OCI-LY7 (cell line): ENCODE data around the gene SND1. TPM values are rescaled to one million over a fixed set of nuclear protein-coding genes. Genes with fewer than 3 reads are reported as not detected.

Experiments used
- BruUV-seq: library from RNA; stranded (reverse); fragments of 400-500 nt; replicated peaks from 2 replicates; lab custom pipeline; 2021; lab: Mats Ljungman, UMichigan
- CTCF ChIA-PET: fragments of 300-600 bp; sonication (Branson Sonifier 250); formaldehyde crosslinking; loops from one replicate; lab custom pipeline; 2022; ENCODE audit warnings: antibody characterized with exemption; ENCODE audit not compliant: unreplicated experiment; lab: Charles Lee
- POLR2A ChIA-PET: fragments of 300-600 bp; sonication (Branson Sonifier 250); formaldehyde crosslinking; loops from one replicate; lab custom pipeline; 2022; ENCODE audit warnings: antibody characterized with exemption; lab: Charles Lee
- DNase-seq: peaks from one replicate; pipeline ENCODE4 v3.0.0-alpha.2; 2015; ENCODE audit warnings: low spot score
- H2AFZ ChIP-seq: fragments of 200-600 bp; sonication (generic), shearing (Covaris generic); 2 replicates; pipeline ENCODE4 v1.6.1; 2014; ENCODE audit warnings: mild to moderate bottlenecking, antibody characterized with exemption, low read length, moderate library complexity
- H3K27ac ChIP-seq: fragments of 200-600 bp; sonication (generic); 2 replicates; pipeline ENCODE4 v1.5.1; 2014; ENCODE audit warnings: mixed run types, low read depth, mild to moderate bottlenecking, moderate library complexity, low read length, inconsistent platforms; ENCODE audit not compliant: poor library complexity, severe bottlenecking
- H3K36me3 ChIP-seq: fragments of 200-600 bp; sonication (generic); 2 replicates; pipeline ENCODE4 v1.6.1; 2014; ENCODE audit warnings: mild to moderate bottlenecking, antibody characterized with exemption, low read length, moderate library complexity, mixed read lengths; ENCODE audit not compliant: insufficient read depth
- H3K4me1 ChIP-seq: fragments of 200-600 bp; sonication (generic); 2 replicates; pipeline ENCODE4 v1.5.1; 2014; ENCODE audit warnings: mild to moderate bottlenecking, low read length; ENCODE audit not compliant: insufficient read depth, poor library complexity, severe bottlenecking
- H3K4me2 ChIP-seq: fragments of 200-600 bp; sonication (generic); 2 replicates; pipeline ENCODE4 v1.6.1; 2014; ENCODE audit warnings: mild to moderate bottlenecking, low read length
- H3K4me3 ChIP-seq: fragments of 200-600 bp; sonication (generic); 2 replicates; pipeline ENCODE4 v1.5.1; 2014; ENCODE audit warnings: mild to moderate bottlenecking, low read depth, low read length; ENCODE audit not compliant: poor library complexity, severe bottlenecking
- H3K79me2 ChIP-seq: fragments of 200-600 bp; sonication (generic); 2 replicates; pipeline ENCODE4 v1.6.1; 2016; ENCODE audit warnings: low read depth, mild to moderate bottlenecking, low read length, moderate library complexity, mixed read lengths; ENCODE audit not compliant: insufficient read depth
- H3K9me2 ChIP-seq: fragments of 200-600 bp; sonication (generic); 2 replicates; pipeline ENCODE4 v1.6.1; 2016; ENCODE audit warnings: mild to moderate bottlenecking, low read length, mixed read lengths; ENCODE audit not compliant: insufficient read depth
- H3K9me3 ChIP-seq: fragments of 200-600 bp; sonication (generic); 2 replicates; pipeline ENCODE4 v1.6.1; 2014; ENCODE audit warnings: mild to moderate bottlenecking, mixed run types, low read length, mixed read lengths
- H4K20me1 ChIP-seq: fragments of 200-600 bp; sonication (generic); 2 replicates; pipeline ENCODE4 v1.6.1; 2014; ENCODE audit warnings: mild to moderate bottlenecking, antibody characterized with exemption, low read length, moderate library complexity, mixed read lengths; ENCODE audit not compliant: insufficient read depth
- CTCF ChIP-seq: fragments of 200-600 bp; sonication (generic); conservative IDR thresholded peaks from 2 replicates; pipeline ENCODE4 v1.5.1; 2014; ENCODE audit warnings: mild to moderate bottlenecking, antibody characterized with exemption, low read length, moderate library complexity, mixed read lengths
- EZH2phosphoT487 ChIP-seq: fragments of 200-600 bp; sonication (generic); IDR thresholded peaks from 2 replicates; pipeline ENCODE4 v1.6.1; 2018; ENCODE audit warnings: low read depth, borderline replicate concordance, mild to moderate bottlenecking, mixed run types, antibody characterized with exemption, low read length, moderate library complexity, mixed read lengths
- intact Hi-C: fragments of 100-400 bp; cut with micrococcal nuclease; formaldehyde crosslinking; loops from one replicate; pipeline ENCODE4 v1.10.0; 2022; ENCODE audit not compliant: unreplicated experiment
- total RNA-seq, 2 experiments: library from RNA; depleted of rRNA in 1 of 2; stranded (reverse); fragments of >200 nt in 1 of 2; shearing (Covaris generic) in 1 of 2; gene quantifications; 2 replicates each; pipeline ENCODE4 v1.2.3, GENCODE V29; 2014 to 2022

The SND1 gene
- total RNA-seq, 2 experiments from 2014 or later, result 111 to 221 TPM

- no peaks in the 10 kb centered on the region for H3K9me3 ChIP-seq
- ChIA-PET CTCF (no interaction called here), POLR2A (interaction anchor here (0.6 to 1.3 kb wide), 6 partner anchors 9 to 786 kb away, joined by 3 to 7 read pairs (median 3); no protein-coding TSS in a partner anchor)
- H2AFZ ChIP-seq, result peak overlapping the region; percentile 66
- no TSS peak for BruUV-seq
- H3K79me2 ChIP-seq, result no peaks in the 10 kb centered on the region
- TF ChIP-seq EZH2phosphoT487, result no peak
- peak overlapping the region; percentile 75 for H3K4me2 ChIP-seq
- no peaks in the 10 kb centered on the region for H3K9me2 ChIP-seq
- H3K4me1 ChIP-seq, result peaks cover 48% of the 10 kb centered on the region
- no peaks in the 10 kb centered on the region for H4K20me1 ChIP-seq
- no peaks in the 10 kb centered on the region for H3K36me3 ChIP-seq
- intact Hi-C loops, result loop anchor here (10.0 kb wide), 1 partner anchor 709 kb away; the partner anchor contains the start of gene ZNF800
- peak overlapping the region; percentile 67 for H3K4me3 ChIP-seq
- DNase-seq, result peak; percentile 48
- H3K27ac ChIP-seq, result no peak overlapping the region
These were observed 451.6 kb downstream of the SND1 start for GRCh38 chr7:128103498-128104107.

- H3K4me2 ChIP-seq, result peak overlapping the region; percentile 75
- ChIA-PET CTCF (interaction anchor here (1.2 kb wide), 1 partner anchor 8 kb away, joined by 3 read pairs; no protein-coding TSS in a partner anchor), POLR2A (interaction anchor here (0.6 to 1.3 kb wide), 7 partner anchors 8 to 786 kb away, joined by 3 to 7 read pairs (median 3); no protein-coding TSS in a partner anchor)
- H3K27ac ChIP-seq, result no peak overlapping the region
- no peaks in the 10 kb centered on the region for H3K9me3 ChIP-seq
- no TSS peak for BruUV-seq
- peak overlapping the region; percentile 66 for H2AFZ ChIP-seq
- no peaks in the 10 kb centered on the region for H4K20me1 ChIP-seq
- no peaks in the 10 kb centered on the region for H3K36me3 ChIP-seq
- H3K4me3 ChIP-seq, result peak overlapping the region; percentile 67
- TF ChIP-seq CTCF, result no peak
- TF ChIP-seq EZH2phosphoT487, result no peak
- H3K4me1 ChIP-seq, result peaks cover 54% of the 10 kb centered on the region
- no peaks in the 10 kb centered on the region for H3K9me2 ChIP-seq
- DNase-seq, result peak; percentile 67
- intact Hi-C loops, result loop anchor here (10.0 kb wide), 1 partner anchor 709 kb away; the partner anchor contains the start of gene ZNF800
- no peaks in the 10 kb centered on the region for H3K79me2 ChIP-seq
These were observed 452.2 kb downstream of the SND1 start for GRCh38 chr7:128104108-128104742.

GRCh38 chr7:128105228-128106022 lies 453.4 kb downstream of the SND1 start:
- H3K36me3 ChIP-seq, result no peaks in the 10 kb centered on the region
- H3K9me3 ChIP-seq, result no peaks in the 10 kb centered on the region
- H2AFZ ChIP-seq, result no peak overlapping the region
- no peak overlapping the region for H3K4me3 ChIP-seq
- intact Hi-C loops, result loop anchor here (10.0 kb wide), 1 partner anchor 711 kb away; the partner anchor contains the start of gene ZNF800
- H3K4me1 ChIP-seq, result peaks cover 66% of the 10 kb centered on the region
- ChIA-PET POLR2A (no interaction called here), CTCF (interaction anchor here (1.2 kb wide), 1 partner anchor 7 kb away, joined by 3 read pairs; no protein-coding TSS in a partner anchor)
- H4K20me1 ChIP-seq, result no peaks in the 10 kb centered on the region
- no peaks in the 10 kb centered on the region for H3K9me2 ChIP-seq
- no peaks in the 10 kb centered on the region for H3K79me2 ChIP-seq
- no TSS peak for BruUV-seq
- H3K4me2 ChIP-seq, result no peak overlapping the region
- TF ChIP-seq EZH2phosphoT487, result no peak
- TF ChIP-seq CTCF, result no peak
- no peak for DNase-seq
- H3K27ac ChIP-seq, result no peak overlapping the region
